ENCODE data around the gene GNAT1.

Gene GNAT1

GRCh38 chr3:50167069-50167840, 24.2 kb upstream of the GNAT1 start:
- Histone ChIP-seq H3K79me2 (ENCODE audit: insufficient read depth, low read length) (no peaks in the 10 kb centered on the region), H4K20me1 (ENCODE audit: low read depth, low read length) (no peaks in the 10 kb centered on the region), H3K4me2 (ENCODE audit: low read depth, low read length, poor library complexity, severe bottlenecking) (no peak overlapping the region), H3K9ac (ENCODE audit: low read length) (no peak overlapping the region), H3K36me3 (ENCODE audit: low read length) (no peaks in the 10 kb centered on the region), H3K9me3 (ENCODE audit: insufficient read depth, low read length) (no peaks in the 10 kb centered on the region), H3F3A (ENCODE audit: insufficient read depth) (no peaks in the 10 kb centered on the region), H3K9me2 (replicated peaks; ENCODE audit: insufficient read depth, low read length) (no peaks in the 10 kb centered on the region), H3K4me3 (ENCODE audit: insufficient read depth, low read length, poor library complexity, severe bottlenecking) (no peak overlapping the region), H2AFZ (ENCODE audit: low read depth, low read length, severe bottlenecking) (no peak overlapping the region), H3K27ac (ENCODE audit: low read depth, low read length) (no peak overlapping the region), H3K27me3 (ENCODE audit: low read length) (no peaks in the 10 kb centered on the region)
- TF ChIP-seq EZH2phosphoT487 (conservative IDR thresholded peaks at IDR 0.05; ENCODE audit: low read length) (no peak), CTCF (IDR thresholded peaks at IDR 0.05; ENCODE audit: insufficient read depth, low read length, poor library complexity, severe bottlenecking) (no peak)

GRCh38 chr3:50167841-50168209, 23.6 kb upstream of the GNAT1 start:
- no peak overlapping the region for H3K4me2 ChIP-seq (ENCODE audit: low read depth, low read length, poor library complexity, severe bottlenecking)
- no peak overlapping the region for H2AFZ ChIP-seq (ENCODE audit: low read depth, low read length, severe bottlenecking)
- no peak overlapping the region for H3K4me3 ChIP-seq (ENCODE audit: insufficient read depth, low read length, poor library complexity, severe bottlenecking)
- no peaks in the 10 kb centered on the region for H3K79me2 ChIP-seq (ENCODE audit: insufficient read depth, low read length)
- H4K20me1 ChIP-seq (ENCODE audit: low read depth, low read length), result no peaks in the 10 kb centered on the region
- H3K27me3 ChIP-seq (ENCODE audit: low read length), result no peaks in the 10 kb centered on the region
- no peaks in the 10 kb centered on the region for H3F3A ChIP-seq (ENCODE audit: insufficient read depth)
- no peaks in the 10 kb centered on the region for H3K9me2 ChIP-seq (replicated peaks; ENCODE audit: insufficient read depth, low read length)
- no peaks in the 10 kb centered on the region for H3K9me3 ChIP-seq (ENCODE audit: insufficient read depth, low read length)
- no peak overlapping the region for H3K9ac ChIP-seq (ENCODE audit: low read length)
- no peak overlapping the region for H3K27ac ChIP-seq (ENCODE audit: low read depth, low read length)
- H3K36me3 ChIP-seq (ENCODE audit: low read length), result no peaks in the 10 kb centered on the region
- no peak for TF ChIP-seq CTCF (IDR thresholded peaks at IDR 0.05; ENCODE audit: insufficient read depth, low read length, poor library complexity, severe bottlenecking)

- Histone ChIP-seq H3K9ac (ENCODE audit: low read length) (no peak overlapping the region), H3K4me2 (ENCODE audit: low read depth, low read length, poor library complexity, severe bottlenecking) (no peak overlapping the region), H3K27ac (ENCODE audit: low read depth, low read length) (no peak overlapping the region), H3K4me3 (ENCODE audit: insufficient read depth, low read length, poor library complexity, severe bottlenecking) (no peak overlapping the region), H3K36me3 (ENCODE audit: low read length) (no peaks in the 10 kb centered on the region), H3K9me3 (ENCODE audit: insufficient read depth, low read length) (no peaks in the 10 kb centered on the region), H3F3A (ENCODE audit: insufficient read depth) (no peaks in the 10 kb centered on the region), H3K27me3 (ENCODE audit: low read length) (no peaks in the 10 kb centered on the region), H4K20me1 (ENCODE audit: low read depth, low read length) (no peaks in the 10 kb centered on the region), H3K9me2 (replicated peaks; ENCODE audit: insufficient read depth, low read length) (no peaks in the 10 kb centered on the region), H2AFZ (ENCODE audit: low read depth, low read length, severe bottlenecking) (no peak overlapping the region), H3K79me2 (ENCODE audit: insufficient read depth, low read length) (no peaks in the 10 kb centered on the region)
- TF ChIP-seq CTCF (IDR thresholded peaks at IDR 0.05; ENCODE audit: insufficient read depth, low read length, poor library complexity, severe bottlenecking) (no peak), EZH2phosphoT487 (conservative IDR thresholded peaks at IDR 0.05; ENCODE audit: low read length) (no peak)
These were observed 23.0 kb upstream of the GNAT1 start for GRCh38 chr3:50168388-50168787.

All from SU-DHL-6 (cell line).